ENCODE results near the gene CLDN16.
A peak's percentile ranks its signal among the peaks of the same experiment; 100 is the strongest.

Gene CLDN16

DNA sequence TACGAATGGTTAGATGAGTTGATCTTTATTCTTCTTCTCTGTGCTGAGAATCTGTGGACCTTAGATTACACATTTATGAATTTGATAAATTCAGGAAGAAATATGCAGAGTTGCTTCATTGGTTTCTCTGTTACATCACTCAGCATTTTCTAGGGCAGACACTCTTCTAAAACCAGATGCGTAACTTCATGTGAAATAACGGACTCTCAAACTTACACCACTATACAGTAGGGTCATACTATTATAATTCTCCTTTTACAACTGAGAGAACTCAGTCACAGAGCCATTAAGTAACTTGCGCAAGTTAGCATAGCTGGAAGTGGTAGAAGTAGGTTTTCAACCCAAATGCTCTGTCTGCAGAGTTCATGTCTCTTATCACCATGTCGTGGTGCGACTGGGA lies 56.0 kb downstream of the CLDN16 start:
- DNase-seq, result peak; percentile 6

DNA sequence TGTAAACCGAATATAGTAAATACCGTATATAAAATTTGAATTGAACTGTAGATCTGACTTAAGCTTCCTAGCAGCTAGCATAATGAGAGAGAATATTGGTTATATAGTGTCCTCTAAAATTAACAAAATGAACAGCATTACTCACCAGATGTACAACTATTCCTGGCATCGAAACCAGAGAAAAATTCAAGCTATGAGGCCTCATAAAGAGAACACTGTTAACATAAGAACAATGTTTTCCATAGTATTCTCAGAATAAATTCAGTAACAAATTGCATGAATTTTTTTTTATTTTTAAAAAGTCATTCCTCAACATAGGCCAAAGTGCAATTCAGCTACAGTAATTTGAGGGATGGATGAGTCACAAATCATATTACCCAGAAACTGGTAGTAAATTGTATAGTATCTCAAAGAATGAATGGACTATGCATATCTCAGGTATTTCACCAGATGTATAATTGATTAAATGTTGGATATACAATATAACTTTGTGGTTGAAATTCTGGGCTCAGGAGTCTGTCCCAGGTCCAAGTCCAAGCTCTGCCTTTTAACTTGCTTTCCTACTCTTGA lies 56.7 kb downstream of the CLDN16 start:
- DNase-seq, result no peak

DNA sequence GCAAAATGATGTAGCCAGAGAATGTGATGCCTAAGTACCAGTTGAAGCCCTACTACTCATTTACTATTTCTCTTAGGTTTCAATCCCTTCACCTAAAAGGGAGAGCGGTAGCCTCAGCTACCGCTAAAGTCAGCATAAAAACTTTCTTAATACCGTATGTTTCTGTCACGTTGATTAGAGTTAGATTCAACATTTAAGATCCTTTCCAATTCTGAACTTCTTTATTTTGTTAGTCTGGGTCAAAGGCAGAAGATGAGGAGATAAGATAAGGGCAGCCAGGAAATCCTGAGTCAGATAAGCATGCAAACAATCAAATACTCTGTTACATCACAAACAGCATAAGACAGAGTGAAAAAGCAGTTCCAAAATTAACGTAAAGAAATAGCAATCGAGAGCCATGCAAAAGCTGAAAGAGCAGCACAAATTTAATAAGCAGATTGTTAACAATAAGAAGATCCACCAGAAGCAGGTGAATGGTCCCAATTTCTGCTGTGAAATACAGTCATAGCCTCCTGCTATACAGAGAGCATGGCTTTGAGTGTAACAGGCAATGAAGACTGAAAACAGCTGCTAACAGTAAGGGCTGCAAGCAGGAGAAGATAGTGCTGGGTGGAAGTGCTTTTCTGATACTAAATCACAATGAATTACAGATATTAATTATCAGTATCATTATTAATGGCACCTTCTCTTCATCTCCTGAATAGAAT lies 58.8 kb downstream of the CLDN16 start:
- DNase-seq, result peak; percentile 10

DNA sequence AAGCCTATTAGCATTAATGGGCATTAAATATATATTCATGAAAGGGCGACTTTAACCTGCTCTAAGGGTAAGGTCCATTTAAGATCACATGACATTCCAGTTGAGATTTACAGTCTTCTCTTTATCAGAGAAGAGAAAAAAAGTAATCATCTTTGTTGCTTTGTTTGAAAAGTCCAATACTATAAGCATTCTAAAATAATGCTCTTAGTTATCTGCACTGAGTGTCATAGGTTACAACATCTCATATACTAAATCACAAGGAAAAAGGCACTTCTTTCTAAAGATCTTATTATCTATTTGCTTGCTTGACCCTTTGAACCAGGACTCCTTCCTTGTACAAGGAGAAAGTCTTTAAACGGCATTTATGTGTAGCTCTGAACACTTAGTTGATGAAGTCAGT lies 60.3 kb downstream of the CLDN16 start:
- DNase-seq, result no peak

DNA sequence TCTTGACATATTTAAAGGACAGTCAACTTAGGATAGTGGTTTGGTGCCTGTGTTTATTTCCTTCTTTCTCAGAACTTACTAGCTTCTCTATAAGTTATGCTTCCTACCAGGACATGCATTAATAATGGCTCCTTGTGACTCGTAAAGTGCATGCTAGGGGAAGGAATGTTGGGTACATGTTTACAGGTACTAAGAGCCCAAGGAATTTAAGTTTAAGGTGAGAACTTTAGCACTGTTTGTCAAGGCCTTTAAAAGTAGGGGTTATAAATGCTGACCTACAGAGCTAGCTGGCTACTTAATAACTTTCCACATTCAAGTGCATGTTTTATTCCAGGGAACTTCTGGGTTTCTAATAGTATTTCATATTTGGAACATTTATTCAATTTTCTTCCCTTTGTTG lies 61.8 kb downstream of the CLDN16 start, which contains the start of gene TMEM207:
TMEM207 (minus strand) TSS at position 101 of the 400 bp plus-strand sequence; CDS start at position 9, 92 bp downstream.
- DNase-seq, result no peak

DNA sequence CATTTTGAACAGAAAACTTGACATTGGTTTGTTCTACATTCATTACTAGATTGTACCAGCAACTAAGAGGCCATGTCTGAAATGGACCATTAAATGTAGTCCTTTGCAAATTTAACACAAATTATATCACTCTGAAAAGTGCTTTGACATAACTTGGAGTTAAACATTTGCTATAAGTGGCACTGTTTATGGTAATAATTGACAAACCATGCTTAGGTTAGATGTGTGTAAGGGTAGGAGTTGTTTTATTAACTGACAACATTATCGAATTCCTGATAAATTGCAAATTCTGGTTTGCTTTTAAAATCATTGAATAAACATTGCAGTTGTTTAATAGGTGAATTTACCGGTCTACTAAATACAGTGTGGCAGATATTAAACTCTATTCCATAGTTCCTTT lies 67.9 kb downstream of the CLDN16 start:
- no peak for DNase-seq

DNA sequence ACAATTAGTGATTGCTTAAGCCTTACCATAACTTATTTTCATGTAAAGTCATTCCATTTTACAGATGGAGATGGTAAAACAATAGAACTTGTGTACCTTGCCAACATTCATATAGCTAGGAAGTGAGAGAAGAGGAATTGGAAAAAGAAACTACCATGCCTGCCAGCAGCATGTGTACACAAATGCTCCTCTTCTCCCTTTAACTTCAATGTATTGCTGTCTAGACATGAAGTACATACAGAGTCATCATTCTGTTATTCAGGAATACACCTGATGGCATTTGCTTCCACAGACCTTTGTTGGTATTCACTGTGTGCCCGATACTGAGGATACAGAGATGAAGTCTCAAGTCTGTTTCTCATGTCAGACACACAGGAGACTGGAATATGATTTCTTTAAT lies 68.8 kb downstream of the CLDN16 start:
- no peak for DNase-seq

DNA sequence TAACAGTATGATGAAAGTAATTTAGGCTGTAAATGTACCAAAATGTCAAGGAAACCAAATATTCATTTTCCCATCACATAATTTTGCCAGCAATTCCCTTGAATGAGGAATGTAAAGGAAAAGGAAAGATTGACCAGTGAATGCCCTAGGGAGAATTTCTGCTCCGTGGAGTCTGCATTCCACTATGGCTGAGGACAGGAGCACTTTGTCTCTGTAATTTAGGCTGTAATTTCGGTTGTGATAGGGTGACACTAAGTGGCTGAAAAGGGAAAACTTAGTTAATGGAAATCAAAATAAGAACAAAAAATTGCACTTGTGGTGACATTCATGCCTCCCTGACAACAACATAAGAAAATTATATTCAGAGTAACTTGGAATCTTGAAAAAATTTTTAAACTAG lies 70.1 kb downstream of the CLDN16 start:
- no peak for DNase-seq
